H9 (cell line): ENCODE results near the gene KLF17. TPM values are rescaled to one million over a fixed set of nuclear protein-coding genes. Genes with fewer than 3 reads are reported as not detected.

Experiments used
- DNase-seq: peaks from one replicate; pipeline ENCODE4 v3.0.0-alpha.2; 2017
- H2AFZ ChIP-seq: one replicate; pipeline ENCODE4 v1.6.1; 2013; ENCODE audit warnings: mild to moderate bottlenecking, low read length, control low read depth, moderate library complexity
- H2AK5ac ChIP-seq: 2 replicates; pipeline ENCODE4 v1.6.1; 2013; ENCODE audit warnings: low read length, control low read depth, mixed read lengths; ENCODE audit not compliant: insufficient read length
- H2BK120ac ChIP-seq: one replicate; pipeline ENCODE4 v1.6.1; 2013; ENCODE audit warnings: low read depth, mild to moderate bottlenecking, low read length, control low read depth, inconsistent platforms; ENCODE audit not compliant: poor library complexity, severe bottlenecking
- H2BK12ac ChIP-seq: 2 replicates; pipeline ENCODE4 v1.6.1; 2013; ENCODE audit warnings: low read length, control low read depth, mixed read lengths, low read depth; ENCODE audit not compliant: insufficient read length
- H2BK15ac ChIP-seq: 2 replicates; pipeline ENCODE4 v1.6.1; 2013; ENCODE audit warnings: low read depth, low read length, control low read depth
- H2BK20ac ChIP-seq: one replicate; pipeline ENCODE4 v1.6.1; 2013; ENCODE audit warnings: low read depth, mild to moderate bottlenecking, low read length, control low read depth, inconsistent platforms; ENCODE audit not compliant: poor library complexity, severe bottlenecking
- H2BK5ac ChIP-seq: 2 replicates; pipeline ENCODE4 v1.6.1; 2013; ENCODE audit warnings: low read length, control low read depth, mixed read lengths; ENCODE audit not compliant: insufficient read length
- H3K14ac ChIP-seq: 2 replicates; pipeline ENCODE4 v1.6.1; 2013; ENCODE audit warnings: low read length, control low read depth; ENCODE audit not compliant: insufficient read depth
- H3K18ac ChIP-seq: 2 replicates; pipeline ENCODE4 v1.6.1; 2013; ENCODE audit warnings: low read depth, mild to moderate bottlenecking, mixed read lengths, low read length, control low read depth; ENCODE audit not compliant: insufficient read length
- H3K23ac ChIP-seq: 2 replicates; pipeline ENCODE4 v1.6.1; 2013; ENCODE audit warnings: low read length, control low read depth, mixed read lengths, low read depth; ENCODE audit not compliant: insufficient read length
- H3K23me2 ChIP-seq: 2 replicates; pipeline ENCODE4 v1.6.1; 2013; ENCODE audit warnings: low read depth, mild to moderate bottlenecking, mixed read lengths, low read length, control low read depth; ENCODE audit not compliant: insufficient read length, poor library complexity, severe bottlenecking
- H3K27ac ChIP-seq: 2 replicates; pipeline ENCODE4 v1.5.1; 2013; ENCODE audit warnings: low read length, control low read depth, mixed read lengths, low read depth; ENCODE audit not compliant: insufficient read length
- H3K27me3 ChIP-seq: 2 replicates; pipeline ENCODE4 v1.6.1; 2013; ENCODE audit warnings: low read length, control low read depth, inconsistent platforms; ENCODE audit not compliant: insufficient read depth
- H3K4ac ChIP-seq: 2 replicates; pipeline ENCODE4 v1.6.1; 2013; ENCODE audit warnings: low read depth, mild to moderate bottlenecking, control low read depth, inconsistent platforms, low read length, moderate library complexity
- H3K4me1 ChIP-seq: 2 replicates; pipeline ENCODE4 v1.6.1; 2013; ENCODE audit warnings: low read length, control low read depth, inconsistent platforms; ENCODE audit not compliant: insufficient read depth
- H3K4me2 ChIP-seq: 2 replicates; pipeline ENCODE4 v1.6.1; 2013; ENCODE audit warnings: low read length, control low read depth, mixed read lengths; ENCODE audit not compliant: insufficient read length, insufficient read depth
- H3K56ac ChIP-seq: 2 replicates; pipeline ENCODE4 v1.6.1; 2013; ENCODE audit warnings: low read depth, mild to moderate bottlenecking, mixed read lengths, low read length, control low read depth; ENCODE audit not compliant: insufficient read length
- H3K79me1 ChIP-seq: 2 replicates; pipeline ENCODE4 v1.6.1; 2013; ENCODE audit warnings: low read depth, mild to moderate bottlenecking, moderate library complexity, low read length, control low read depth, inconsistent platforms; ENCODE audit not compliant: insufficient read depth, poor library complexity, severe bottlenecking
- H3K79me2 ChIP-seq: 2 replicates; pipeline ENCODE4 v1.6.1; 2013; ENCODE audit warnings: low read length, control low read depth, inconsistent platforms; ENCODE audit not compliant: insufficient read depth
- H3K9ac ChIP-seq: 2 replicates; pipeline ENCODE4 v1.6.1; 2013; ENCODE audit warnings: low read length, control low read depth, mixed read lengths; ENCODE audit not compliant: insufficient read length; ENCODE audit errors: extremely low read depth
- H3K9me3 ChIP-seq: one replicate; pipeline ENCODE4 v1.6.1; 2013; ENCODE audit warnings: low read depth, low read length, inconsistent platforms; ENCODE audit not compliant: control insufficient read depth
- H3T11ph ChIP-seq: one replicate; pipeline ENCODE4 v1.6.1; 2013; ENCODE audit warnings: mild to moderate bottlenecking, low read length, control low read depth, inconsistent platforms
- H4K20me1 ChIP-seq: one replicate; pipeline ENCODE4 v1.6.1; 2013; ENCODE audit not compliant: control insufficient read depth, insufficient read length, insufficient read depth
- H4K5ac ChIP-seq: 2 replicates; pipeline ENCODE4 v1.6.1; 2013; ENCODE audit warnings: low read depth, mild to moderate bottlenecking, mixed read lengths, low read length, control low read depth; ENCODE audit not compliant: insufficient read length
- H4K8ac ChIP-seq: replicated peaks from 2 replicates; pipeline ENCODE4 v1.6.1; 2013; ENCODE audit warnings: low read length, control low read depth, mixed read lengths, low read depth; ENCODE audit not compliant: insufficient read length
- H4K91ac ChIP-seq: 2 replicates; pipeline ENCODE4 v1.6.1; 2013; ENCODE audit warnings: low read depth, mild to moderate bottlenecking, moderate library complexity, mixed read lengths, low read length, control low read depth; ENCODE audit not compliant: insufficient read length
- H3K27ac Mint-ChIP-seq, 3 experiments: 2 replicates in 2 of 3; 3 replicates in 1 of 3; pipeline ENCODE4 v1.8.0; 2020 to 2021; ENCODE audit warnings: mixed read lengths in 3 of 3, mild to moderate bottlenecking in 1 of 3, moderate library complexity in 1 of 3
- H3K27me3 Mint-ChIP-seq: 2 replicates; pipeline ENCODE4 v1.8.0; 2021; ENCODE audit warnings: low read depth, mild to moderate bottlenecking, moderate library complexity, mixed read lengths
- H3K36me3 Mint-ChIP-seq, 3 experiments: 2 replicates in 2 of 3; 3 replicates in 1 of 3; pipeline ENCODE4 v1.8.0; 2020 to 2021; ENCODE audit warnings: low read depth in 3 of 3, mixed read lengths in 3 of 3; ENCODE audit not compliant: insufficient read depth in 1 of 3
- H3K4me1 Mint-ChIP-seq, 2 experiments: 2 replicates each; pipeline ENCODE4 v1.8.0; 2020; ENCODE audit warnings: mixed read lengths in 2 of 2
- H3K4me3 Mint-ChIP-seq, 2 experiments: 2 replicates in 1 of 2; 3 replicates in 1 of 2; pipeline ENCODE4 v1.8.0; 2020 to 2021; ENCODE audit warnings: mild to moderate bottlenecking in 2 of 2, mixed read lengths in 2 of 2, moderate library complexity in 1 of 2
- H3K9me3 Mint-ChIP-seq, 2 experiments: 2 replicates in 1 of 2; 3 replicates in 1 of 2; pipeline ENCODE4 v1.8.0; 2020; ENCODE audit warnings: mild to moderate bottlenecking in 2 of 2, mixed read lengths in 2 of 2, moderate library complexity in 1 of 2
- CTCF ChIP-seq: fragments of 200-600 bp; sonication (generic); conservative IDR thresholded peaks from 3 replicates; pipeline ENCODE4 v1.8.0; 2021; ENCODE audit warnings: antibody characterized with exemption, mild to moderate bottlenecking
- WGBS: extraction: QIAGEN DNeasy Blood & Tissue Kit; methylation state at CpG from one replicate; pipeline ENCODE4 v1.1.7; 2013; ENCODE audit warnings: missing lambda C conversion rate, low lambda C conversion rate, mixed read lengths; ENCODE audit not compliant: insufficient read length; ENCODE audit errors: extremely low coverage; 5-methylcytosine and 5-hydroxymethylcytosine counted together
- total RNA-seq: library from RNA; stranded (reverse); gene quantifications from 2 replicates; pipeline ENCODE4 v1.2.1, GENCODE V29; 2021

Gene KLF17
- total RNA-seq, 1 experiment from 2014 or later: 0.09 TPM

GRCh38 chr1:44074415-44074814, 44.2 kb upstream of the KLF17 start:
- H4K91ac ChIP-seq: no peak overlapping the region
- no peak overlapping the region for H3K23ac ChIP-seq
- H3K4me2 ChIP-seq: no peak overlapping the region
- H3K9me3 ChIP-seq: no peaks in the 10 kb centered on the region
- no peak for DNase-seq
- H2BK12ac ChIP-seq: no peak overlapping the region
- no CpG with 5 or more reads among the region's 3 CpGs for WGBS
- no peak overlapping the region for H3K27ac ChIP-seq
- H2BK15ac ChIP-seq: no peak overlapping the region
- H3K27me3 ChIP-seq: no peaks in the 10 kb centered on the region
- no peak overlapping the region for H3K14ac ChIP-seq
- no peak overlapping the region for H4K5ac ChIP-seq
- no peak overlapping the region for H2BK120ac ChIP-seq
- H3K27me3 Mint-ChIP-seq: peaks cover 7% of the 10 kb centered on the region
- H2BK20ac ChIP-seq: no peak overlapping the region
- H3T11ph ChIP-seq: no peak overlapping the region
- H3K27ac Mint-ChIP-seq: no peak overlapping the region
- no peak overlapping the region for H4K8ac ChIP-seq
- no peak overlapping the region for H3K9ac ChIP-seq
- no peak overlapping the region for H3K18ac ChIP-seq
- no peaks in the 10 kb centered on the region; a peak in 1 of 7 replicates for H3K36me3 Mint-ChIP-seq
- no peaks in the 10 kb centered on the region for H4K20me1 ChIP-seq
- H3K23me2 ChIP-seq: no peaks in the 10 kb centered on the region
- no peak for TF ChIP-seq CTCF
- H3K4me1 ChIP-seq: peaks cover 3% of the 10 kb centered on the region; the same call in 1 of the 2 replicates
- H2AK5ac ChIP-seq: no peak overlapping the region
- H3K56ac ChIP-seq: no peak overlapping the region
- no peak overlapping the region for H3K4ac ChIP-seq
- H2AFZ ChIP-seq: no peak overlapping the region
- no peaks in the 10 kb centered on the region for H3K79me1 ChIP-seq
- peaks cover 12 to 16% of the 10 kb centered on the region in 2 experiments for H3K4me1 Mint-ChIP-seq
- no peaks in the 10 kb centered on the region for H3K79me2 ChIP-seq
- no peak overlapping the region for H3K4me3 Mint-ChIP-seq
- no peaks in the 10 kb centered on the region; a peak in 1 of 5 replicates for H3K9me3 Mint-ChIP-seq
- H2BK5ac ChIP-seq: no peak overlapping the region
